Astrocyte (in vitro differentiated cells and primary cell): Measurements from ENCODE around the gene IL27RA. TPM values are rescaled to one million over a fixed set of nuclear protein-coding genes. Genes with fewer than 3 reads are reported as not detected.

Source experiments
- DNase-seq: peaks from one replicate; pipeline ENCODE4 v3.0.0-alpha.2; 2010; ENCODE audit warnings: low read depth
- FAIRE-seq: peaks from 2 replicates; lab custom pipeline; 2011; peaks lifted over from hg19 to GRCh38; lab: Jason Lieb, UNC
- H2AFZ ChIP-seq: 2 replicates; pipeline ENCODE4 v1.6.0; 2012; ENCODE audit warnings: low read depth, low read length, inconsistent platforms
- H3K27ac ChIP-seq: 2 replicates; pipeline ENCODE4 v1.5.1; 2011; ENCODE audit warnings: low read depth, low read length, inconsistent platforms
- H3K27me3 ChIP-seq: 2 replicates; pipeline ENCODE4 v1.6.0; 2011; ENCODE audit warnings: low read length, inconsistent platforms; ENCODE audit not compliant: insufficient read depth
- H3K36me3 ChIP-seq: 2 replicates; pipeline ENCODE4 v1.5.1; 2011; ENCODE audit warnings: low read length, inconsistent platforms; ENCODE audit not compliant: insufficient read depth
- H3K4me1 ChIP-seq: 2 replicates; pipeline ENCODE4 v1.5.1; 2011; ENCODE audit warnings: low read length, inconsistent platforms; ENCODE audit not compliant: insufficient read depth
- H3K4me2 ChIP-seq: 2 replicates; pipeline ENCODE4 v1.6.0; 2012; ENCODE audit warnings: low read length, inconsistent platforms
- H3K4me3 ChIP-seq: 2 replicates; pipeline ENCODE4 v1.5.1; 2011; ENCODE audit warnings: low read depth, mild to moderate bottlenecking, low read length, inconsistent platforms; ENCODE audit not compliant: insufficient read depth
- H3K79me2 ChIP-seq: 2 replicates; pipeline ENCODE4 v1.6.0; 2012; ENCODE audit warnings: mild to moderate bottlenecking, low read length, inconsistent platforms; ENCODE audit not compliant: insufficient read depth
- H3K9ac ChIP-seq: 2 replicates; pipeline ENCODE4 v1.6.0; 2012; ENCODE audit warnings: mild to moderate bottlenecking, low read length, inconsistent platforms
- H3K9me3 ChIP-seq: 2 replicates; pipeline ENCODE4 v1.5.1; 2012; ENCODE audit warnings: low read depth, mild to moderate bottlenecking, low read length, inconsistent platforms; ENCODE audit not compliant: insufficient read depth
- H4K20me1 ChIP-seq: 2 replicates; pipeline ENCODE4 v1.6.0; 2012; ENCODE audit warnings: low read length, inconsistent platforms; ENCODE audit not compliant: insufficient read depth
- H3K27ac Mint-ChIP-seq: one replicate; pipeline ENCODE4 v1.8.0; 2021; ENCODE audit warnings: mild to moderate bottlenecking, mixed read lengths; ENCODE audit not compliant: unreplicated experiment
- H3K27me3 Mint-ChIP-seq: one replicate; pipeline ENCODE4 v1.8.0; 2021; ENCODE audit warnings: low read depth, mixed read lengths; ENCODE audit not compliant: unreplicated experiment
- H3K36me3 Mint-ChIP-seq: one replicate; pipeline ENCODE4 v1.8.0; 2021; ENCODE audit warnings: low read depth, mixed read lengths; ENCODE audit not compliant: unreplicated experiment
- H3K4me1 Mint-ChIP-seq: one replicate; pipeline ENCODE4 v1.8.0; 2021; ENCODE audit warnings: low read depth, mixed read lengths; ENCODE audit not compliant: unreplicated experiment
- H3K4me3 Mint-ChIP-seq: one replicate; pipeline ENCODE4 v1.8.0; 2021; ENCODE audit warnings: mild to moderate bottlenecking, moderate library complexity, mixed read lengths; ENCODE audit not compliant: unreplicated experiment
- H3K9me3 Mint-ChIP-seq: one replicate; pipeline ENCODE4 v1.8.0; 2021; ENCODE audit warnings: mild to moderate bottlenecking, mixed read lengths; ENCODE audit not compliant: unreplicated experiment
- EZH2 ChIP-seq: IDR thresholded peaks from 2 replicates; pipeline ENCODE4 v1.6.1; 2012; ENCODE audit warnings: mild to moderate bottlenecking, low read length, inconsistent platforms; ENCODE audit not compliant: insufficient read depth
- total RNA-seq: library from RNA; stranded (reverse); gene quantifications from 2 replicates; pipeline ENCODE4 v1.2.1, GENCODE V29; 2021
- TF ChIP-seq, protein P1 (sequence below): IDR thresholded peaks from 2 replicates; pipeline ENCODE4 v1.5.1; 2011; ENCODE audit warnings: low read depth, mild to moderate bottlenecking, inconsistent platforms, low read length, moderate library complexity; ENCODE audit not compliant: insufficient read depth

Gene IL27RA
- total RNA-seq, 1 donor from 2014 or later: 5.7 TPM

DNA sequence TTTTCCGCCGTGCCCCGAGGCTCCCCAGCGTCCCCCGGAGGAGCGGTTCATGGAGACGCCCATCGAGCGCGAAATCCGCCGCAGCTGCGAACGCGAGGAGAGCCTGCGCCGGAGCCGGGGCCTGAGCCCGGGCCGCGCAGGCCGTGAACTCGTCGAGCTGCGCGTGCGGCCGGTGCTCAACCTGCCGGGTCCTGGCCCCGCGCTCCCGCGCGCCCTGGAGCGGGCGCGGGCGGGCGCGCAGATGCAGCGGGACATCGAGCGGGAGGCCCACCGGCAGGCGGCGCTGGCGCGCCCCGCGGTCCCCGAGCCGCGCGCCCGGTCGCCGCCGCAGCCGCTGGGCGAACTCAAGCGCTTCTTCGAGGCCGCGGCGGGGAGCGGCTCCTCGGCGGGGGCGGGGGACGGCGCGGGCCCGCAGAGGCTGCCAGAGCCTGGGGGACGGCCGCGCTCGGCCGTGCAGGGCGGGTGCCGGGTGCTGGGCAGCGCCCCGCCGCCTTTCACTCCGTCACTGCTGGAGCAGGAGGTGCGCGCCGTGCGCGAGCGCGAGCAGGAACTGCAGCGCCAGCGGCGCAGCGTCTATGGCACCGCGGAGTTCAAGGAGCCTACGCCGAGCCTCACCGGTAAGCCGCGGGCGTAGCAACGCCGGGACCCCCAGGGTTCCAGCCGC is 41.8 kb downstream of the IL27RA start:
- peak overlapping the region; percentile 65 for H3K9ac ChIP-seq
- DNase-seq: peak; percentile 77
- Mint-ChIP-seq H3K27ac (no peak overlapping the region), H3K4me3 (peak overlapping the region; percentile 90), H3K27me3 (peaks cover 8% of the 10 kb centered on the region), H3K36me3 (peaks cover 4% of the 10 kb centered on the region), H3K9me3 (peaks cover 1% of the 10 kb centered on the region), H3K4me1 (peaks cover 8% of the 10 kb centered on the region)
- no peaks in the 10 kb centered on the region for H3K9me3 ChIP-seq
- no peaks in the 10 kb centered on the region for H3K36me3 ChIP-seq
- H3K79me2 ChIP-seq: no peaks in the 10 kb centered on the region
- peak overlapping the region; percentile 94 for H3K4me2 ChIP-seq
- TF ChIP-seq, protein P1, sequence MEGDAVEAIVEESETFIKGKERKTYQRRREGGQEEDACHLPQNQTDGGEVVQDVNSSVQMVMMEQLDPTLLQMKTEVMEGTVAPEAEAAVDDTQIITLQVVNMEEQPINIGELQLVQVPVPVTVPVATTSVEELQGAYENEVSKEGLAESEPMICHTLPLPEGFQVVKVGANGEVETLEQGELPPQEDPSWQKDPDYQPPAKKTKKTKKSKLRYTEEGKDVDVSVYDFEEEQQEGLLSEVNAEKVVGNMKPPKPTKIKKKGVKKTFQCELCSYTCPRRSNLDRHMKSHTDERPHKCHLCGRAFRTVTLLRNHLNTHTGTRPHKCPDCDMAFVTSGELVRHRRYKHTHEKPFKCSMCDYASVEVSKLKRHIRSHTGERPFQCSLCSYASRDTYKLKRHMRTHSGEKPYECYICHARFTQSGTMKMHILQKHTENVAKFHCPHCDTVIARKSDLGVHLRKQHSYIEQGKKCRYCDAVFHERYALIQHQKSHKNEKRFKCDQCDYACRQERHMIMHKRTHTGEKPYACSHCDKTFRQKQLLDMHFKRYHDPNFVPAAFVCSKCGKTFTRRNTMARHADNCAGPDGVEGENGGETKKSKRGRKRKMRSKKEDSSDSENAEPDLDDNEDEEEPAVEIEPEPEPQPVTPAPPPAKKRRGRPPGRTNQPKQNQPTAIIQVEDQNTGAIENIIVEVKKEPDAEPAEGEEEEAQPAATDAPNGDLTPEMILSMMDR: peak; percentile 23
- TF ChIP-seq EZH2: no peak
- no peak for FAIRE-seq
- H3K27ac ChIP-seq: no peak overlapping the region
- peaks cover 19% of the 10 kb centered on the region for H3K4me1 ChIP-seq
- no peaks in the 10 kb centered on the region for H4K20me1 ChIP-seq
- peak overlapping the region; percentile 59 for H3K4me3 ChIP-seq
- peak overlapping the region; percentile 82 for H2AFZ ChIP-seq
- H3K27me3 ChIP-seq: no peaks in the 10 kb centered on the region

DNA sequence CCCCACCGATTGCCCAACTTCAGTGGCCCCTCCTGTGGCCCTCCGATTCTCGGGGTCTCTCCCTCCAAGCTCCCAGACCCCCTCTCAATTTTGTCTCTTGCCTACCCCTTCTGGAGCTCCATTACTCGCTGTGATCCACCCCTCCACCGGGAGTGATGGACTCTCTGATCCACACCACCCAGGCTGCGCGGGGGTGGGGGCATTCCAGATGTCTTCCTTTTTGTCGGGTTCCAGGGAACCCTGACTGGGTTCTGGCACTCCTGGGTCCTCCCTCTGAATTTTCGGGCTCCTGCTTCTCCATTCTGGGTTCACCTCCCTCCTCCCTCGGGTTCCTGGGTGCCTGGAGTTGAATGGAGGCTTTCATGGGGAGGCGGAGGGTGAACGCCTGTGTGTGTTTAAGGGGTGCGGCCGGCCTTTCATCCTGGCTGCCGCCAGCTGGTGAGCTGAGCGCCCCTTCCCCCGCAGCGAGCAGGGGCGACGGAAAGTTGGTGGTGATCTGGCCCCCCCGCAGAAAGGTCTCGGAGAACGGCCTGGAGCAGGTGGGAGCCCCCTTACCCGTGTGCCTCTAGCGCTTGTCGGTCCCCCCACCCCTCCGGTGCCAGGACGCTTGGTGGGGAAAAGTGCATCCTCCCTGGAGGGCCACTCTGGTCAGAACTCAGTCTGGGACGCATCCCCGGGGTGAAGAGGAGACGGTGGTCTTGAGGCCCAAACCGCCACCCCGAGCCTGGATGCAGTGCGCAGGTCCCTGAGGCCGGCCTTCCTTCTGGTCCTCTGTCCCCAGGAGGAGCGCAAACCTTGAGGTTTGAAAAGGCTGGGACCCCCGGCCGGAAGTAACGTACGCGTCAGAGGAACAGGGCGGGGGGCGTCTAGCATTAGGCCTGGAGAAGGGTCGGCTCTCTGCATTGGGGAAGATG is 42.6 kb downstream of the IL27RA start:
- Mint-ChIP-seq H3K9me3 (peaks cover 1% of the 10 kb centered on the region), H3K4me1 (peaks cover 8% of the 10 kb centered on the region), H3K27me3 (peaks cover 8% of the 10 kb centered on the region), H3K4me3 (peak overlapping the region; percentile 90), H3K27ac (no peak overlapping the region), H3K36me3 (peaks cover 4% of the 10 kb centered on the region)
- Histone ChIP-seq H3K4me1 (peaks cover 19% of the 10 kb centered on the region), H3K27ac (no peak overlapping the region), H2AFZ (peak overlapping the region; percentile 82), H3K36me3 (no peaks in the 10 kb centered on the region), H4K20me1 (no peaks in the 10 kb centered on the region), H3K79me2 (no peaks in the 10 kb centered on the region), H3K27me3 (no peaks in the 10 kb centered on the region), H3K4me3 (peak overlapping the region; percentile 59), H3K9me3 (no peaks in the 10 kb centered on the region), H3K4me2 (peak overlapping the region; percentile 94), H3K9ac (peak overlapping the region; percentile 65)
- DNase-seq (no peak), FAIRE-seq (no peak)
- TF ChIP-seq EZH2: no peak
- TF ChIP-seq, protein P1: no peak
